ENCODE results near the gene CLIP2. TPM values are rescaled to one million over a fixed set of nuclear protein-coding genes. Genes with fewer than 3 reads are reported as not detected.
"Not testable (repeated sequence)": the region's sequence is repeated elsewhere in the genome, so short reads cannot be mapped to it uniquely, and the experiment has no call there.

CLIP2 gene
- total RNA-seq, 1 donor from 2014 or later: 12.9 TPM

GRCh38 chr7:74400420-74401136 is 111.4 kb downstream of the CLIP2 start:
- TF ChIP-seq CTCF (IDR thresholded peaks at IDR 0.05; ENCODE audit: insufficient read depth, low read length, severe bottlenecking): no peak
- no peaks in the 10 kb centered on the region for H3K27me3 ChIP-seq (ENCODE audit: control insufficient read depth, insufficient read depth, low read length)
- H3K4me3 ChIP-seq (ENCODE audit: low read depth, low read length): no peak overlapping the region
- DNase-seq (ENCODE audit: low read depth) (no peak), FAIRE-seq (no peak)
- peaks cover 7% of the 10 kb centered on the region for H3K36me3 ChIP-seq (ENCODE audit: control insufficient read depth, insufficient read depth, low read length)

- Histone ChIP-seq H3K27me3 (ENCODE audit: control insufficient read depth, insufficient read depth, low read length) (no peaks in the 10 kb centered on the region), H3K36me3 (ENCODE audit: control insufficient read depth, insufficient read depth, low read length) (peaks cover 7% of the 10 kb centered on the region), H3K4me3 (ENCODE audit: low read depth, low read length) (no peak overlapping the region)
- peak; percentile 99 for TF ChIP-seq CTCF (IDR thresholded peaks at IDR 0.05; ENCODE audit: insufficient read depth, low read length, severe bottlenecking)
- FAIRE-seq (no peak), DNase-seq (ENCODE audit: low read depth) (peak; percentile 38)
Measured at GRCh38 chr7:74401137-74401859, 112.1 kb downstream of the CLIP2 start.

- DNase-seq (ENCODE audit: low read depth); FAIRE-seq; H3K4me3 ChIP-seq (ENCODE audit: low read depth, low read length); H3K27me3 ChIP-seq (ENCODE audit: control insufficient read depth, insufficient read depth, low read length); H3K36me3 ChIP-seq (ENCODE audit: control insufficient read depth, insufficient read depth, low read length): not testable (repeated sequence)
Measured at GRCh38 chr7:74402668-74403067, 113.5 kb downstream of the CLIP2 start.

GRCh38 chr7:74403521-74404387 is 114.5 kb downstream of the CLIP2 start:
- Histone ChIP-seq H3K4me3 (ENCODE audit: low read depth, low read length) (no peak overlapping the region), H3K27me3 (ENCODE audit: control insufficient read depth, insufficient read depth, low read length) (no peaks in the 10 kb centered on the region), H3K36me3 (ENCODE audit: control insufficient read depth, insufficient read depth, low read length) (peaks cover 3% of the 10 kb centered on the region)
- no peak for FAIRE-seq
- no peak for TF ChIP-seq CTCF (IDR thresholded peaks at IDR 0.05; ENCODE audit: insufficient read depth, low read length, severe bottlenecking)
- no peak for DNase-seq (ENCODE audit: low read depth)

- Histone ChIP-seq H3K27me3 (ENCODE audit: control insufficient read depth, insufficient read depth, low read length) (no peaks in the 10 kb centered on the region), H3K36me3 (ENCODE audit: control insufficient read depth, insufficient read depth, low read length) (peaks cover 3% of the 10 kb centered on the region), H3K4me3 (ENCODE audit: low read depth, low read length) (no peak overlapping the region)
- no peak for FAIRE-seq
- no peak for TF ChIP-seq CTCF (IDR thresholded peaks at IDR 0.05; ENCODE audit: insufficient read depth, low read length, severe bottlenecking)
- DNase-seq (ENCODE audit: low read depth): no peak
Measured at GRCh38 chr7:74404388-74404700, 115.1 kb downstream of the CLIP2 start.

- no peak for TF ChIP-seq CTCF (IDR thresholded peaks at IDR 0.05; ENCODE audit: insufficient read depth, low read length, severe bottlenecking)
- FAIRE-seq (no peak), DNase-seq (ENCODE audit: low read depth) (no peak)
- H3K4me3 ChIP-seq (ENCODE audit: low read depth, low read length): no peak overlapping the region
- H3K36me3 ChIP-seq (ENCODE audit: control insufficient read depth, insufficient read depth, low read length): peaks cover 3% of the 10 kb centered on the region
- H3K27me3 ChIP-seq (ENCODE audit: control insufficient read depth, insufficient read depth, low read length): no peaks in the 10 kb centered on the region
Measured at GRCh38 chr7:74404741-74405140, 115.5 kb downstream of the CLIP2 start.

All from bronchial epithelial cell (primary cell).